ENCODE data around the gene HBP1. TPM values are rescaled to one million over a fixed set of nuclear protein-coding genes. Genes with fewer than 3 reads are reported as not detected.
"Not testable (repeated sequence)": the region's sequence is repeated elsewhere in the genome, so short reads cannot be mapped to it uniquely, and the experiment has no call there.

Gene HBP1
- polyA plus RNA-seq, 1 experiment, result 85.2 TPM

DNA sequence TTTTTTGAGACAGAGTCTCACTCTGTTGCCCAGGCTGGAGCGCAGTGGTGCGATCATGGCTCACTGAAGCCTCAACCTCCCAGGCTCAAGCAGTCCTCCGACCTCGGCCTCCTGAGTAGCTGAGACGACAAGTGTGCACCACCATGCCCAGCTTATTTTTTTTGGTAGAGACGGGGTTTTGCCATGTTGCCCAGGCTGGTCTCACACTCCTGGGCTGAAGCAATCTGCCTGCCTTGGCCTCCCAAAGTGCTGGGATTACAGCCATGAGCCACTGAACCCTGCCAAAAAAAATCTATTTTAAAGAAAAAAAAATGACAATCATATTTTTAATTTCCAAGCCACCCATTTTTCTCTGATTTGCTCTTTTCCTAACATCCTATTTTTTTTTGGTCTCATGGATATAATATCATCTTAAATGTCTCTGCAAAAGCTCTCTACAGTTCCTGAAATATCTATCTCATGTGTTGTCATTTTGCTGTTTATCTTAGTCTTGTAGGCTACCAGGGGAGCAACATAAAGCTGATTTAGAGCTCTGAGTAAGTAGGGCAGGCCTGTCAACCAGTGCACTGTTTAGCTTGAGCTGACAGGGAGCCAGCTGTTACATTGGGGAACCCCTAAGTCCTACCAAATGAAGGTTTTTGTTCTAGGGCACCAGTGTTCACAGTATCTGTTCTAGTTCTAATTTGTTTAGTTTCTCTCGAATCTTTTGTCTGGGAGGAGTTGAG, 29.9 kb upstream of the HBP1 start:
- Histone ChIP-seq H3K9me3 (ENCODE audit: control insufficient read depth, insufficient read depth, low read length) (no peaks in the 10 kb centered on the region), H3K4me3 (ENCODE audit: low read depth, low read length) (no peak overlapping the region), H3K27ac (ENCODE audit: low read depth, low read length) (no peak overlapping the region), H3K27me3 (ENCODE audit: control insufficient read depth, insufficient read depth, low read length) (no peaks in the 10 kb centered on the region)
- DNase-seq (ENCODE audit: low read depth, low spot score), result peak; percentile 33
- TF ChIP-seq, protein P1, sequence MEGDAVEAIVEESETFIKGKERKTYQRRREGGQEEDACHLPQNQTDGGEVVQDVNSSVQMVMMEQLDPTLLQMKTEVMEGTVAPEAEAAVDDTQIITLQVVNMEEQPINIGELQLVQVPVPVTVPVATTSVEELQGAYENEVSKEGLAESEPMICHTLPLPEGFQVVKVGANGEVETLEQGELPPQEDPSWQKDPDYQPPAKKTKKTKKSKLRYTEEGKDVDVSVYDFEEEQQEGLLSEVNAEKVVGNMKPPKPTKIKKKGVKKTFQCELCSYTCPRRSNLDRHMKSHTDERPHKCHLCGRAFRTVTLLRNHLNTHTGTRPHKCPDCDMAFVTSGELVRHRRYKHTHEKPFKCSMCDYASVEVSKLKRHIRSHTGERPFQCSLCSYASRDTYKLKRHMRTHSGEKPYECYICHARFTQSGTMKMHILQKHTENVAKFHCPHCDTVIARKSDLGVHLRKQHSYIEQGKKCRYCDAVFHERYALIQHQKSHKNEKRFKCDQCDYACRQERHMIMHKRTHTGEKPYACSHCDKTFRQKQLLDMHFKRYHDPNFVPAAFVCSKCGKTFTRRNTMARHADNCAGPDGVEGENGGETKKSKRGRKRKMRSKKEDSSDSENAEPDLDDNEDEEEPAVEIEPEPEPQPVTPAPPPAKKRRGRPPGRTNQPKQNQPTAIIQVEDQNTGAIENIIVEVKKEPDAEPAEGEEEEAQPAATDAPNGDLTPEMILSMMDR (IDR thresholded peaks at IDR 0.05; ENCODE audit: low read depth, low read length), result no peak
- ChIA-PET POLR2A (interaction anchor here (0.8 to 1.2 kb wide), 2 partner anchors 16 to 30 kb away, joined by 3 to 8 read pairs; partner anchors contain the start of gene HBP1), CTCF (interaction anchor here (0.7 to 1.7 kb wide), 6 partner anchors 8 to 736 kb away, joined by 3 to 9 read pairs (median 6); no protein-coding TSS in a partner anchor)

GRCh38 chr7:107143875-107144274, 24.9 kb upstream of the HBP1 start:
- POLR2A ChIA-PET; H3K27ac ChIP-seq (ENCODE audit: low read depth, low read length); H3K4me3 ChIP-seq (ENCODE audit: low read depth, low read length); H3K9me3 ChIP-seq (ENCODE audit: control insufficient read depth, insufficient read depth, low read length); H3K27me3 ChIP-seq (ENCODE audit: control insufficient read depth, insufficient read depth, low read length); CTCF ChIA-PET; DNase-seq (ENCODE audit: low read depth, low spot score): not testable (repeated sequence)

GRCh38 chr7:107145067-107145838, 23.6 kb upstream of the HBP1 start:
- TF ChIP-seq, protein P1 (IDR thresholded peaks at IDR 0.05; ENCODE audit: low read depth, low read length), result no peak
- Histone ChIP-seq H3K27me3 (ENCODE audit: control insufficient read depth, insufficient read depth, low read length) (no peaks in the 10 kb centered on the region), H3K27ac (ENCODE audit: low read depth, low read length) (no peak overlapping the region), H3K9me3 (ENCODE audit: control insufficient read depth, insufficient read depth, low read length) (no peaks in the 10 kb centered on the region), H3K4me3 (ENCODE audit: low read depth, low read length) (no peak overlapping the region)
- CTCF ChIA-PET, result no interaction called here
- POLR2A ChIA-PET, result no interaction called here
- DNase-seq (ENCODE audit: low read depth, low spot score), result no peak

DNA sequence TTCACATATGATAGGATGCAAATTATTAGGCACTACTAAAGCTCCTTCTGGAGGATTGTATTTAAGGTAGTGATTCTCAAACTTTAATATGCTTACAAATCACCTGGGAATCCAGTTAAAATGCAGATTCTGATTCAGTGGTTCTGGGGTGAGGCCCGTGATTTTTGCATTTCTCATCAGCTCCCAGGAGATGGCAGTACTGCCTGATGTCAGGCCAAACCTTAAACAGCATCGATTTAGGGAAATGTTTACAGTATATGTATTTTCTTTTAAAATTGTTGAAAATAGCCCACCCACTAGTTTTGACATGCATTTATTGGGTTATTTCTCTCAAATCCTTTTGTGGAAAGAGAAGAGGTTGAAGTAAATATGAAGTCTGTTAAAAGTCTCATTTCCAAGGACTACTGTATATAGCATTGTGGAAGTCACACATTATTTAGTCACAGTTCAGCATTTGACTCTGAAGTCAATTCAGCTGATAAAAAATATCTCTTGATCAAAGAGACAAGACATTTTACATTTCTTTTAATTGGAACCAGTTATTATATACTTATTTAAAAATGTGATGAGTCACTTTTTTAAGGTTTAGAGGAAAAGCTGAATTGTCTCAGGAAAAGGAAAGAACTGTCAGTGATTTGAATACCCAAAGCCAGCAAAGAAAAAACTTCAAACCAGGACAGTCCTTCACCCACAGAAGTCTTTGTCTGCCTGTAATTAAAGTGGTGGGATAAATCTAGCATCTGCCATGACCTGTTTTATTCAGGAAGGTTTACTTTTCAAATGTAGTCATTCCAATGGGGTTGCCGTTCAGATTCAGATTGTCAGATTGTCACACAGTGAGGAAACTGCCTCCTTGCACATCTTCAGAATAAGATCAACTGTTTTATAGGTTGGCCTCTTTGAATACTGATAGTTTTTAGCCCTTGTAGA, 21.1 kb upstream of the HBP1 start:
- no peak for DNase-seq (ENCODE audit: low read depth, low spot score)
- TF ChIP-seq, protein P1 (IDR thresholded peaks at IDR 0.05; ENCODE audit: low read depth, low read length), result peak; percentile 75
- Histone ChIP-seq H3K27ac (ENCODE audit: low read depth, low read length) (peak overlapping the region; percentile 23), H3K9me3 (ENCODE audit: control insufficient read depth, insufficient read depth, low read length) (no peaks in the 10 kb centered on the region), H3K4me3 (ENCODE audit: low read depth, low read length) (no peak overlapping the region), H3K27me3 (ENCODE audit: control insufficient read depth, insufficient read depth, low read length) (no peaks in the 10 kb centered on the region)
- ChIA-PET CTCF (interaction anchor here (0.6 to 7.9 kb wide), 28 partner anchors 9 to 731 kb away, joined by 3 to 271 read pairs (median 4); partner anchors contain the start of genes COG5 and DUS4L), POLR2A (no interaction called here)

GRCh38 chr7:107148721-107149120, 20.1 kb upstream of the HBP1 start:
- H3K27me3 ChIP-seq (ENCODE audit: control insufficient read depth, insufficient read depth, low read length), result no peaks in the 10 kb centered on the region
- TF ChIP-seq, protein P1 (IDR thresholded peaks at IDR 0.05; ENCODE audit: low read depth, low read length), result no peak
- H3K9me3 ChIP-seq (ENCODE audit: control insufficient read depth, insufficient read depth, low read length), result no peaks in the 10 kb centered on the region
- no peak overlapping the region for H3K27ac ChIP-seq (ENCODE audit: low read depth, low read length)
- ChIA-PET CTCF (interaction anchor here (0.6 to 7.9 kb wide), 16 partner anchors 12 to 972 kb away, joined by 3 to 271 read pairs (median 6); no protein-coding TSS in a partner anchor), POLR2A (no interaction called here)
- no peak for DNase-seq (ENCODE audit: low read depth, low spot score)
- no peak overlapping the region for H3K4me3 ChIP-seq (ENCODE audit: low read depth, low read length)
